Hepatocyte (in vitro differentiated cells): ENCODE measurements around the gene DAP.

Experiments used
- CTCF ChIP-seq: fragments of 200-600 bp; sonication (generic); IDR thresholded peaks from 2 replicates; pipeline ENCODE4 v1.5.1; 2016; ENCODE audit warnings: antibody characterized with exemption, mild to moderate bottlenecking; ENCODE audit not compliant: poor library complexity
- EZH2phosphoT487 ChIP-seq: fragments of 200-600 bp; sonication (generic); IDR thresholded peaks from one replicate; pipeline ENCODE4 v1.6.1; 2018; ENCODE audit warnings: antibody characterized with exemption, mild to moderate bottlenecking, low read depth, moderate library complexity; ENCODE audit not compliant: unreplicated experiment, severe bottlenecking

DNA sequence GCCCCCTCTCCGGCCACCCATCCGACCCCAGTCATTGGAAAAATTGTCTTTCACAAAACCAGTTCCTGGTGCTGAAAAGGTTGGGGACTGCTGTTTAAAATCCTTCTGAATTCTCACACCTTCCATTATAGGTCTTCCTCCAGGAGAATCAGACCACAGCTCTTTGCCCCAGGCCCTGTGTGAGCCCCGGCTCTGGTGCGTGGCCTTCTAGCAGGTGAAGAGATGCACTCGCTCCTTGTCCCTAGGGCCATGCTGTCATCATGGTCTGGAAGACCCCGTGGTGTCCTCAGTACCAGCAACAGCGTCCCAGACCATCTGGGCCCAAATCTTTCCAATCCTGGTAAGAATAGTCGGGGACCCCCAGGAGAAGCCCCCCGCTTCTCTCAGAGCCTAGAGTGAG, 95.2 kb downstream of the DAP start:
- TF ChIP-seq EZH2phosphoT487 (no peak), CTCF (no peak)
